MM.1S (cell line): ENCODE data around the gene JAKMIP2.
"Not testable (repeated sequence)": the region's sequence is repeated elsewhere in the genome, so short reads cannot be mapped to it uniquely, and the experiment has no call there.

Source experiments
- CTCF ChIP-seq: fragments of 300-600 bp; sonication (generic); IDR thresholded peaks from 2 replicates; pipeline ENCODE4 v1.5.1; 2016; ENCODE audit warnings: antibody characterized with exemption, low read length, mixed read lengths
- EZH2 ChIP-seq: fragments of 300-600 bp; sonication (generic); optimal IDR thresholded peaks from 2 replicates; pipeline ENCODE3; 2017; ENCODE audit warnings: low read depth, mild to moderate bottlenecking, antibody characterized with exemption, low read length, mixed read lengths

DNA sequence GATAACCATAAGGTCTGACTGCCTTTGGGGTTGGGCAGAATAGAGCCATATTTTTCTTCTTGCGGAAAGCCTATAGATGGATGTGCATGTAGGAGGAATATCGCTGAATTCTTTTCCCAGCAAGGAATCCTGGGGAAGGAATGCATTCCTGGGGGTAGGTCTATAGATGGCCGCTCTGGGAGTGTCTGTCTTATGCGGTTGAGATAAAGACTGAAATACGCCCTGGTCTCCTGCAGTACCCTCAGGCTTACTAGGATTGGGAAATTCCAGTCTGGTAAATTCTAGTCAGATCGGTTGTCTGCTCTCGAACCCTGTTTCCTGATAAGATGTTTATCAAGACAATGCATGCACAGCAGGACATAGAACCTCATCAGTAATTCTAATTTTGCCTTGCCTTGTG, 202.1 kb downstream of the JAKMIP2 start:
- not testable (repeated sequence) for TF ChIP-seq EZH2, CTCF
